ENCODE results near the gene TANC1.

GRCh38 chr2:159211447-159212396 is 243.3 kb downstream of the TANC1 start:
- TF ChIP-seq CTCF (IDR thresholded peaks at IDR 0.05) (no peak), ZFX (IDR thresholded peaks at IDR 0.05; ENCODE audit: borderline replicate concordance) (no peak)
